MG63 (cell line): ENCODE data around the gene NFE2L2. TPM values are rescaled to one million over a fixed set of nuclear protein-coding genes. Genes with fewer than 3 reads are reported as not detected.
A peak's percentile ranks its signal among the peaks of the same experiment; 100 is the strongest.
"Not testable (repeated sequence)": the region's sequence is repeated elsewhere in the genome, so short reads cannot be mapped to it uniquely, and the experiment has no call there.

Experiments used
- DNase-seq: peaks from one replicate; pipeline ENCODE4 v3.0.0-alpha.2; 2020
- H3K27me3 ChIP-seq: fragments of 250-450 bp; sonication (Bioruptor Pico); 2 replicates; pipeline ENCODE4 v1.5.1; 2020; ENCODE audit warnings: mild to moderate bottlenecking, moderate library complexity
- H3K36me3 ChIP-seq: fragments of 250-450 bp; sonication (Bioruptor Pico); 2 replicates; pipeline ENCODE4 v1.5.1; 2020; ENCODE audit warnings: mild to moderate bottlenecking, moderate library complexity
- H3K4me3 ChIP-seq: fragments of 250-450 bp; sonication (Bioruptor Pico); 2 replicates; pipeline ENCODE4 v1.5.1; 2020; ENCODE audit warnings: mild to moderate bottlenecking, moderate library complexity
- H3K9me3 ChIP-seq: fragments of 250-450 bp; sonication (Bioruptor Pico); 2 replicates; pipeline ENCODE4 v1.5.1; 2020; ENCODE audit warnings: mild to moderate bottlenecking, moderate library complexity
- total RNA-seq: library from RNA; depleted of rRNA; stranded (reverse); fragments of >200 nt; shearing (Covaris generic); gene quantifications from 2 replicates; pipeline ENCODE4 v1.2.3, GENCODE V29; 2014; ENCODE audit warnings: low replicate concordance; rRNA removed

The NFE2L2 gene
- 71.7 and 97.4 TPM in 2 replicates for total RNA-seq

- Histone ChIP-seq H3K9me3 (no peaks in the 10 kb centered on the region), H3K4me3 (peak within 1 kb of the TSS; percentile 93), H3K36me3 (peaks cover 25% of the 10 kb centered on the region), H3K27me3 (no peaks in the 10 kb centered on the region)
- DNase-seq: peak; percentile 94
These were observed at the start of gene NFE2L2 for GRCh38 chr2:177264693-177265587. Gene NFE2L2, minus strand, starts transcription at chr2:177264727. Its CDS starts 151 bp downstream, at chr2:177264576.

DNA sequence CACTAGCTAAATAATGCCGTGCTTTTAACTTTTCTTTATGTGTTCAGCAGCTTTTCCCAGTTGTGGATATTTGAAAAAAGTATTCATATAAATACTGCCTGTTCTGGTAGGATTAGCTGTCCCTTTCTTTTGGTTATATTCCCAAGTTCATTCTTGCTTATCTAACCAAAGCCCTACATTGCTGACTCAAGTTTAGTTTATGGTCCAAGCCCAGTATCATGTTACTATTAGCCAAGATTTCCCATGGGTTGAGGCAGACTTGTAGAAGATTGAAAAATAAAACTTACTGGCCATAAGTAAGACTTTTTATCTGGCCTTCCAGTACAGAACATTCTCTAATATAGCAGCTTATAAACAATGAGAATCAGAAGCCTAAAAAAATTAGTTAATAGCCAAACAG, 49.7 kb upstream of the NFE2L2 start:
- Histone ChIP-seq H3K27me3 (no peaks in the 10 kb centered on the region), H3K9me3 (no peaks in the 10 kb centered on the region), H3K4me3 (no peak overlapping the region), H3K36me3 (no peaks in the 10 kb centered on the region)
- no peak for DNase-seq

GRCh38 chr2:177313162-177313781, 48.7 kb upstream of the NFE2L2 start:
- no peaks in the 10 kb centered on the region for H3K27me3 ChIP-seq
- H3K9me3 ChIP-seq: no peaks in the 10 kb centered on the region
- no peaks in the 10 kb centered on the region for H3K36me3 ChIP-seq
- no peak for DNase-seq
- H3K4me3 ChIP-seq: no peak overlapping the region

DNA sequence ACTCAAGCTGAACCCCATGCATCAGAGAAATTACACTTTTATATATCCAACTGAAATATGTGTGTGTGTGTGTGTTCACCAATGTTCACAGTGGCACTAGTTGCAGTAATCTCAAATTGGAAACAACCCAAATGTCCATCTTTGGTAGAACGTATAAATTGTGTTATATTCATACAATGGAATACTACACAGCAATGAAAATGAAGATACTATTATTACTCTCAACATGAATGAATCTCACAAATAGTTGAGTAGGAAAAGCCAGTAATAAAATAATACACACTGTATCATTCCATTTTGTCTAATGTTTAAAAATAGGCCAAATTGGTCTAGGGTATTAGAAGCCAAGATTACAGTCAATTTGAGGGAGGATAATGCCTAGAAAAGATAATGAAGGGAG, 48.0 kb upstream of the NFE2L2 start:
- Histone ChIP-seq H3K4me3 (no peak overlapping the region), H3K27me3 (no peaks in the 10 kb centered on the region), H3K36me3 (no peaks in the 10 kb centered on the region), H3K9me3 (no peaks in the 10 kb centered on the region)
- DNase-seq: no peak

DNA sequence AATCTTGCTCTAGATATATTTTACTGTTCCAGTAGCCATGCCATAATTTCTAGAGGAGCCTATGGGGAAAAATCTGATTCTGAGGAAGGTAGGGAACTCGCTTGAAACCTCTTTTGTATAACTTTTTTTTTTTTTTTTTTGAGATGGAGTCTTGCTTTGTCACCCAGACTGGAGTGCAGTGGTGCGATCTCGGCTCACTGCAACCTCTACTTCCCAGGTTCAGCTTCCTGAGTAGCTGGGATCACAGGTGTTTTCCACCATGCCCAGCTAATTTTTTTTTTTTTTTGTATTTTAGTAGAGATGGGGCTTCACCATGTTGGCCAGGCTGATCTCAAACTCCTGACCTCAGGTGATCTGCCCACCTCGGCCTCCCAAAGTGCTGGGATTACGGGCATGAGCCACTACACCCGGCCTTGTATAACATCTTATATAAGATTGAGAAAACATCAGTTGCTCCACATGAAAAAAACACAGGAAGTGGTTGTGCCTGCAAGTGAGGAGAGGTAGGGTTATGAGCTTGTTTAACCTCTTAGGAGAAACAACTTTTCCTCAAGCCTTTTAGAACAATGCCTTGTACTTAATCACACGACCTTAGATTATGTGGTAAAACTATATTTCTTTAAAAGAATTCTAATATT, 45.3 kb upstream of the NFE2L2 start:
- H3K9me3 ChIP-seq, H3K4me3 ChIP-seq, H3K27me3 ChIP-seq, DNase-seq, H3K36me3 ChIP-seq: not testable (repeated sequence)

- no peak for DNase-seq
- Histone ChIP-seq H3K9me3 (no peaks in the 10 kb centered on the region), H3K27me3 (no peaks in the 10 kb centered on the region), H3K36me3 (no peaks in the 10 kb centered on the region), H3K4me3 (no peak overlapping the region)
These were observed 42.0 kb upstream of the NFE2L2 start for GRCh38 chr2:177306550-177306949.

- Histone ChIP-seq H3K27me3 (no peaks in the 10 kb centered on the region), H3K9me3 (no peaks in the 10 kb centered on the region; the same call in 1 of the 2 replicates), H3K4me3 (no peak overlapping the region), H3K36me3 (no peaks in the 10 kb centered on the region)
- no peak for DNase-seq
These were observed 39.4 kb upstream of the NFE2L2 start for GRCh38 chr2:177303939-177304338.

GRCh38 chr2:177302552-177302951, 38.0 kb upstream of the NFE2L2 start:
- Histone ChIP-seq H3K27me3 (no peaks in the 10 kb centered on the region), H3K36me3 (no peaks in the 10 kb centered on the region), H3K9me3 (no peaks in the 10 kb centered on the region; the same call in 1 of the 2 replicates), H3K4me3 (no peak overlapping the region)
- no peak for DNase-seq

DNA sequence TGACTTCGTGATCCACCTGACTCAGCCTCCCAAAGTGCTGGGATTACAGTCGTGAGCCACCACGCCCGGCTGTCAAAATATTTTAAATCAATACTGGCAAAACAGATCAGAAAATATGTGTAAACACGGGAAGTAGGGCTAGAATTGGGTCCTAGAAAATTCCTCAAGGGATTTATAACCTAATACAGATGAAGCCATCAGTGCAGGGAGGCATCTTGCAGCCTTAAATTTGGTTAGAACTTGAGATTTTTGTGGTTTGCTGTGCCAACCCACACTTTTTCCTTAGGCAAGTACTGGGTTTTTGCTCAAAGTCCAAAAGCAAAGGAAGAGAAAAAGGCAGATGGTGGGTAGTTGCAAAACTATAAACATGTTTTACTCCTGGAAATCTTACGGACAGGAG, 33.7 kb upstream of the NFE2L2 start:
- Histone ChIP-seq H3K4me3 (no peak overlapping the region), H3K36me3 (no peaks in the 10 kb centered on the region), H3K27me3 (no peaks in the 10 kb centered on the region), H3K9me3 (no peaks in the 10 kb centered on the region; the same call in 1 of the 2 replicates)
- DNase-seq: peak; percentile 26

- no peak overlapping the region for H3K4me3 ChIP-seq
- H3K36me3 ChIP-seq: no peaks in the 10 kb centered on the region
- no peak for DNase-seq
- no peaks in the 10 kb centered on the region for H3K27me3 ChIP-seq
- H3K9me3 ChIP-seq: no peaks in the 10 kb centered on the region; the same call in 1 of the 2 replicates
These were observed 31.5 kb upstream of the NFE2L2 start for GRCh38 chr2:177296040-177296439.

GRCh38 chr2:177295484-177295883, 31.0 kb upstream of the NFE2L2 start:
- Histone ChIP-seq H3K9me3 (no peaks in the 10 kb centered on the region), H3K4me3 (no peak overlapping the region), H3K36me3 (no peaks in the 10 kb centered on the region), H3K27me3 (no peaks in the 10 kb centered on the region)
- peak; percentile 22 for DNase-seq

GRCh38 chr2:177291701-177292100, 27.2 kb upstream of the NFE2L2 start:
- H3K9me3 ChIP-seq: no peaks in the 10 kb centered on the region
- H3K36me3 ChIP-seq: no peaks in the 10 kb centered on the region
- no peak overlapping the region for H3K4me3 ChIP-seq
- no peaks in the 10 kb centered on the region for H3K27me3 ChIP-seq
- no peak for DNase-seq

DNA sequence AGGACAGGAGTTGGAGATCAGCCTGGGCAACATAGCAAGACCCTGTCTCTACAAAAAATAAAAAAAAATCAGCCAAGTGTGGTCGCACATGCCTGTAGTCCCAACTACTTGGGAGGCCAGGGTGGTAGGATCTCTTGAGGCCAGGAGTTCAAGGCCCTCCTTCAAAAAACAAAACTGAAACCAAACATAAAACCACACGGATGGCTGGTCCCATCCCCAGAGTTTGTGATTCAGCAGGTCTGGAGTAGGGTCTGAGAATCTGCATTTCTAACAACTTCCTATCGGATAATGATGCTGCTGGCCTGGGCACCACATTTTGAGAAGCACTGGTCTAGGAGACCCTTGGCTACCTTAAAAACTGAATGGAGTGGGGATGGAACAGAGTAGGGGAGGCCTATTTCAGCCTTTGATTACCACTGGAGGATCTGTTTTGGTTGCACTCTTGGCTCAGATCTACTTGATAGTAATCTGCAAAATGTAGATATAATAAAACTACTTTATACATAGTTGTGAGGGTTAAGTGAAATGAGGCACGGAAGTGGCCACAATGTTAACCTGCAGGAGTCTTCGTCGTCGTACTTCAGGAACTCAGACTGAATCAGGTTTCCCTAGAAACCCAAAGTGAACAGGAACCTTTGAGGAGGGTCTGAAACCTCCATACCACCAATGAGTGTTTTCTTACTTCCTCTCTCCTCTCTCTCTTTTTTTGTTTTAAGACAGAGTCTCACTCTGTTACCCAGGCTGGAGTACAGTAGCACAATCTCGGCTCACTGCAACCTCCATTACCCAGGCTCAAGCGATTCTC, 25.5 kb upstream of the NFE2L2 start:
- DNase-seq: no peak
- H3K9me3 ChIP-seq: no peaks in the 10 kb centered on the region
- H3K36me3 ChIP-seq: no peaks in the 10 kb centered on the region
- no peak overlapping the region for H3K4me3 ChIP-seq
- H3K27me3 ChIP-seq: no peaks in the 10 kb centered on the region

DNA sequence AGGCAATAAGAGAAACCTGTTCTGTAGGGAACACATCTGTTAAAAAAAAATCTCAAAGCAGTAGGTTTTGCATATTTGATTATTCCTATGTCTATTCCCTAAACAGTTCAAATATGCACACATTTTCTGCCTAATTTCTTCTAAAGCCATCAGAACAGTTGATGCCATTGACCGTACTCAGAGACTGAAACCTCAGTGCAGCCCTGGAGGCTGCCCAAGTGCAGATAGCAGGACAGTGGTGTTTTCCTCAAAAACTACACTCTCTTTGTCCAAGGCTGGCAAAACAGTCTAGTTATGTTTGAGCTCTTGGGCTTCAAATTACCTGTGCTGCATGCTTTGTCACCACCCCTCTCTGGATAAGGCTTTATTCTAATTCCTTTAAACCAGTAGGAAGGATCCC, 23.3 kb upstream of the NFE2L2 start:
- no peaks in the 10 kb centered on the region for H3K36me3 ChIP-seq
- DNase-seq: no peak
- H3K27me3 ChIP-seq: no peaks in the 10 kb centered on the region
- no peak overlapping the region for H3K4me3 ChIP-seq
- no peaks in the 10 kb centered on the region for H3K9me3 ChIP-seq

DNA sequence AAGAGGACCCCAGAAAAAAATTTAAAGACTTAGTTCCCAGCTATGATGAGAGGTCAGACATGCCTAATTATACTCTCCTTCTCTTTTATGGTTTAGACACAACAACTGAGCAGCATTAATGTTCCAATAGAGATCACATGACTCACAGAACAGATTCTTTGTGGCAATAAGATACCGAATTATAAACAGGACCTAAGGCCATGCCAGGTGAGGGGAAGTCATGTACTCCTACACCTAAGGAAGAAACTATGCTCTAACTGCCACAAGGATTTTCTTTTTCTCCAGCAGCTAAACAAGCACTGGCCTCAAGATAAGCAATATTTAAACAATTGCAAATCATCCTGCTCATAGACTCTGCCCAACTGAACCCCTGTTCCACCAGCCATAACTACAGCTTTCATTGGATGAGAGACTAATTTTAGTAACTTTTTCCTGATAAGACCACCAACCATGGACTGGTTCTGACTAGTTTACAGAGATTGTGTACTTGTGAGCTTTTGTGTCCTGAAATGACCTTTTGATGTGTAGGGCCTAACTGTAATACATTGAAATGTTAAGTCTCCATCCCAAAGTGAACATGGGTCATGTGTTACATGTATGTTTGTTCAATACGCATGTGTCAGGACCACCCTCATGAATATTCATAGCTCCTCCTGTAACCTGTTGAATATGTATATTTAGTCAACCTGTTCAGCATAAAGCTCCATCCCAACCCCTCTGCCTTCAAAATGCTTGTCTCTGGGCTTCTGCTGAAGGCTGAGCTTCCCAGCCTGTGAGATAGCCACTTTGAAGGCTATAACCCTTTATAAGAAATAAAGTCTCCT, 21.6 kb upstream of the NFE2L2 start:
- DNase-seq: no peak
- no peaks in the 10 kb centered on the region for H3K9me3 ChIP-seq
- no peaks in the 10 kb centered on the region for H3K27me3 ChIP-seq
- H3K36me3 ChIP-seq: no peaks in the 10 kb centered on the region
- no peak overlapping the region for H3K4me3 ChIP-seq

DNA sequence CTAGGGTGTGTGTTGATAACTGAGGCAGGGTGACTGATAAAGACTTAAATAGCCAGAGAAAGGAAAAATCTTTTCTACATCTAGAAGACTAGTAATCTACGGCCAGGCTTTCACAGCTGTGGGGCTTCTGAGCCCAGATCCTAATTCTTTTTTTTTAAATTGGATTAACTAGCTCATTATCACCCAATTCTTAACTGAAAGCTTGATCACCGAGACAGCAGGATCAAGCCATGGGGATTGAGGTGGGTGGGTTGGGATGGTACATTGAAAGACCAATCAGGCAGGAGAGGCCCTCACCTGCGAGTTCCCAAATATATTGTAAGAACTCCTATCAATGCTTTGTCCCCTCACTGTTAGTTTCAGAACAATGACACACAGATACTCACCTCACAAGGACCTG, 20.0 kb upstream of the NFE2L2 start:
- H3K9me3 ChIP-seq: no peaks in the 10 kb centered on the region
- no peak for DNase-seq
- H3K27me3 ChIP-seq: no peaks in the 10 kb centered on the region
- H3K36me3 ChIP-seq: no peaks in the 10 kb centered on the region
- no peak overlapping the region for H3K4me3 ChIP-seq
